ENCODE results near the gene NPR2. TPM values are rescaled to one million over a fixed set of nuclear protein-coding genes. Genes with fewer than 3 reads are reported as not detected.

Gene NPR2
- 41.8 TPM for total RNA-seq

- DNase-seq (ENCODE audit: low spot score) (peak; percentile 67), ATAC-seq (peak; percentile 45)
- intact Hi-C loops (cut with DNase I) = loop anchor here (5.0 kb wide), 1 partner anchor 91 kb away; no protein-coding TSS in a partner anchor
Measured at GRCh38 chr9:35791297-35791921, at the start of gene NPR2. TSS of gene NPR2 (plus strand) at chr9:35791591. CDS start at chr9:35792409, 818 bp downstream.

DNA sequence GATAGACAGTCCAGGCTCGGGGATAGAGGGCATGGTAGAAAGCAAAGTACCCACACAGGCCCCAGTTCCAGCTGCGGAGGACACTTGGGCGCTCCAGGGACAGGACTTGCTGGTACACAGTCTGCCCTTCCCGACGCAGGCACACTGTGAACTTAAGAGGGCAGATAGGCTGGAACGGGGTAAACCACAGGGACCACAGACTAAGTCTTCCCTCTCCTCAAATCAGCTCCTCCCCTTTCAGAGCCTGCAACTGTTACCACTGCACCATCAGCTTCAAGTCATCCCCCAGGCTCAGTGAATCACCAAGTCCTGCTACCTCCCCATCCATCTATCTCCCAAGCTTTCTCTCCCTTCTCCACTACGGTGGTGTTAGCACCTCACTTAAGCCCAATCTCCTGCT, 49.7 kb upstream of the NPR2 start:
- DNase-seq (ENCODE audit: low spot score) = peak; percentile 49
- intact Hi-C loops (cut with DNase I) = no loop called here
- no peak for ATAC-seq

DNA sequence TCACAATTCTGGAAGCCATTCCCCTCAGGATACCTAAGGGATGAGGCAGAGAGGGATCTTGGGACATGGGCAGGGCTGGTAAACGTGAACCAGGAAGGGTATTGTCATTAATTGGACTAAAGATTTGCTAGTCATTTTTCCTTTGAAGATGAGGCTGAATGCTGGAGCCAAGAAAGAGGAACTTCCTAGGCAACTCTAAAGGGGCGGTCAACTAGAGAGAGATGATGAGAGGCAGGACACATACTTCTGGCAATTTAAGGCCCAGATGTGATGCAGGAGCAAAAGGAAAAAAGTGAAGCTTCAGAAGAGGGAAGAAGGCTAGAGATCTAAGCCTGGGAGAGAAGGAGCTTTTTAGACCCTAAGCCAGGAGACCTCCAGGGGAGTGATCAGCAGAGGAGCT, 47.9 kb upstream of the NPR2 start:
- intact Hi-C loops (cut with DNase I) = no loop called here
- ATAC-seq (no peak), DNase-seq (ENCODE audit: low spot score) (no peak)

- intact Hi-C loops (cut with DNase I) = no loop called here
- no peak for ATAC-seq
- DNase-seq (ENCODE audit: low spot score) = no peak
Measured at GRCh38 chr9:35743880-35744518, 47.4 kb upstream of the NPR2 start.

- no peak for ATAC-seq
- intact Hi-C loops (cut with DNase I) = no loop called here
- DNase-seq (ENCODE audit: low spot score) = no peak
Measured at GRCh38 chr9:35745569-35745968, 45.8 kb upstream of the NPR2 start.

GRCh38 chr9:35746583-35746982, 44.8 kb upstream of the NPR2 start:
- intact Hi-C loops (cut with DNase I) = no loop called here

GRCh38 chr9:35748242-35748857, 43.0 kb upstream of the NPR2 start:
- no peak for DNase-seq (ENCODE audit: low spot score)
- peak; percentile 1 for ATAC-seq
- intact Hi-C loops (cut with DNase I) = no loop called here

More at GRCh38 chr9:35746583-35746982, 44.8 kb upstream of the NPR2 start:
- DNase-seq (ENCODE audit: low spot score) (no peak), ATAC-seq (no peak)

- ATAC-seq (peak; percentile 94), DNase-seq (ENCODE audit: low spot score) (peak; percentile 88)
- intact Hi-C loops (cut with DNase I) = no loop called here
Measured at GRCh38 chr9:35748858-35749514, 42.4 kb upstream of the NPR2 start, which contains the start of the genes GBA2 and RGP1. TSS of gene GBA2 (minus strand) at chr9:35749228. CDS start at chr9:35748704, 524 bp downstream. TSS of gene RGP1 (plus strand) at chr9:35749287. CDS start at chr9:35749756, 469 bp downstream.

GRCh38 chr9:35749515-35750255, 41.7 kb upstream of the NPR2 start:
- intact Hi-C loops (cut with DNase I) = no loop called here
- peak; percentile 56 for ATAC-seq
- DNase-seq (ENCODE audit: low spot score) = no peak

GRCh38 chr9:35750256-35750531, 41.2 kb upstream of the NPR2 start:
- ATAC-seq (no peak), DNase-seq (ENCODE audit: low spot score) (no peak)
- intact Hi-C loops (cut with DNase I) = no loop called here

GRCh38 chr9:35753466-35753865, 37.9 kb upstream of the NPR2 start:
- intact Hi-C loops (cut with DNase I) = no loop called here
- ATAC-seq (no peak), DNase-seq (ENCODE audit: low spot score) (no peak)

GRCh38 chr9:35754264-35754663, 37.1 kb upstream of the NPR2 start, which contains the start of gene MSMP:
TSS of gene MSMP (minus strand) at chr9:35754276. CDS start at chr9:35754129, 147 bp downstream.
- no peak for ATAC-seq
- intact Hi-C loops (cut with DNase I) = no loop called here
- no peak for DNase-seq (ENCODE audit: low spot score)

DNA sequence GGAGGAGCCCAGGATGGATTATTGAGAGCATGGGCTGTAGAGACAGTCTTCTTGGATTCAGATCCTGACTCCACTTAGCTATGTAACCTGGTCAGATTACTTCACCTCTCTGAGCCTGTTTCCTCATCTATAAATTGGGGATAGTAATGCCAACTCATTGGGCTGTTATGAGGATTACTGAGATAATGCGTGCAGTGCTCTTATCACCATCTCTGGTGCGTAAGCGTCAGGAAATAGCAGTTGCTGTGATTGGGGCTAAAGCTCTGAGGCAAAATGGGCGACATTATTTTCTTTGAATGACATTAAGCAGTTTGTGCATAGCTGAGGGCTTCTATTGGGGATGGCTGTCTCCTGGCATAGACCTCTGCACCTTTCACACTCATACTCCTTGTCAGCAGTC, 36.3 kb upstream of the NPR2 start:
- ATAC-seq (no peak), DNase-seq (ENCODE audit: low spot score) (no peak)
- intact Hi-C loops (cut with DNase I) = no loop called here

DNA sequence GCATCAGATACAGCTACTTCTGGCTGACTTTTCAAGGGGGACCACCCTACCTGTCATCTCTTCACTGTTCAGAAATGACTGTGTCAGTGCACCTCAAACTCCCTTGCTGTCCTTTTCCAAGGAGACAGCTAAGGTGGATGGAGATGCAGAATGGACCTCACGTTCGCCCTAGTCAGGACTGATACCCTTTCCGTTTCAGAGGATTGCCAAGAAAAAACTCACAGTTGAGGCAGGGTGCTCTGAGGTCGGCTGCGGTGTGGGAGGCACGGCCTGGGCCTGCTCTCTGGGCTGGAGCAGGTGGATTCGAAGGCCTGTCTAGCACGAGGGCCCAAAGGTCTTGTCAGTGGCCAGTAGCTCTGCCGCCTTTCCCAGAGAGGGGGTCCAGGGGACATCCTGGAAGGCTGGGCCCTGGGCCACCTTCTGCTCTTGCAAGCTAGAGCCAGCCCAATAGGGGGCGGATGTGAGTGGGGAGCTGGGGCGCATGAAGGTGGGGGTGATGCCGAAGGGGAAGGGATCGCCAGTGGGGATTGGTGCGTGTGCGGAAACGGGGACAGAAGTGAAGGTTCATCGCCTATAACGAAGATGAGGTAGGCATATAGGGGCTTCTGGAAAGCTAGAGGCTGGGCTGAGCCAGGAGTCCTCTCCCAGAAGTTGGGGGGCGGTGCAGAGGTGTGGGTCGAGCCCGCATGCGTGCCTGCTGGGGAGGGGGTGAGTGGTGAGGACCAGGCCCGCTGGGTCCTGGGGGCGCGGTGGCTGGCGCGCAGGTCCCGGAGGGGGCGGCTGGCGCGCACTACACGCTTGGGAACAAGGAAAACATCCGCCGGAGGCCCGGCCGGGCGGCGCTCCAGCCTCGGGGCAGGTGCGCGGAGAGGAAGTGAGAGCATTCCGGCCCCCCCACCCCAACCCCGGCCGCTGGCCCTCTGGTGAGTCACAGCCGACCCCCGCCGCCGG, 34.8 kb upstream of the NPR2 start:
- DNase-seq (ENCODE audit: low spot score) = peak; percentile 80
- intact Hi-C loops (cut with DNase I) = no loop called here
- ATAC-seq = peak; percentile 59

DNA sequence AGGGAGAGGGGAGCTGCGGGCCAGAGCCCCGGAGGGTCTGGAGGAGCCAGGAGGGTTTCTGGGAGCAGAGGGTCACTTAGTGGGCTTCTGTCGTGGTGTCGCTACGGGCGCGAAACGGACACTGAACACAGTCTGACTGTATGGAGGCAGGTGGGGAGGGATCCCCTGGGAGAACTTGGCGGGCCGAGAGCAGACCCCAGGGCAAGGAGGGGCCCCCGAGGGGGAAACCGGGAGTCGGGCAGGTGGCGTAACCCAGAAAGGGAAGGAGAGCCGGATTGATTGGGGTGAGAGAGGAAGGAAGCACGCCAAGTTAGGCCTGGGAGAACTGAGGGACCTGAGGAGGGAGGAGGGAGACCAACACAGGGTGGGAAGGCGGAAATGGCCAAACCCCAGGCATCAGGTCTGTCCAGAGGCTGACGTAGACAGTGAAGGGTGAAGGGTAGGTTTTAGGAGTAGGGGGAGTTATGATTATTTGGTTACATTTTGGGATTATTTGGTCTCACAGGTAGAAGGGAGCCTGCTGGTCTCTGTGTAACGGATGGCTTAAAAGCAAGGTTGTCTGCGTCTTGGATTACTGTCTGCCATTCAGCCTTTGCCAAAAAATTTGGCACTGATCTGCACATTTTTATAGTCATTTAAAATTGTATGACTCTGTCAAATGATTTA, 34.0 kb upstream of the NPR2 start:
- ATAC-seq = peak; percentile 79
- intact Hi-C loops (cut with DNase I) = no loop called here

GRCh38 chr9:35757892-35758275, 33.5 kb upstream of the NPR2 start:
- DNase-seq (ENCODE audit: low spot score) (no peak), ATAC-seq (peak; percentile 37)
- intact Hi-C loops (cut with DNase I) = no loop called here

More for the DNA sequence above, 34.0 kb upstream of the NPR2 start:
- DNase-seq (ENCODE audit: low spot score) = peak; percentile 71

GRCh38 chr9:35758475-35759050, 32.8 kb upstream of the NPR2 start:
- ATAC-seq (peak; percentile 51), DNase-seq (ENCODE audit: low spot score) (no peak)
- intact Hi-C loops (cut with DNase I) = no loop called here
